Fibroblast of skin of scalp (primary cell): ENCODE results near the gene RHBDD3.
A peak's percentile ranks its signal among the peaks of the same experiment; 100 is the strongest.

ENCODE experiments used
- DNase-seq: peaks from one replicate; pipeline ENCODE4 v3.0.0-alpha.2; 2013

Gene RHBDD3

GRCh38 chr22:29306175-29306834, 38.5 kb upstream of the RHBDD3 start, which contains the start of gene GAS2L1:
GAS2L1 (plus strand) TSS chr22:29306650; CDS start chr22:29308106, 1,456 bp downstream.
- peak; percentile 83 for DNase-seq

DNA sequence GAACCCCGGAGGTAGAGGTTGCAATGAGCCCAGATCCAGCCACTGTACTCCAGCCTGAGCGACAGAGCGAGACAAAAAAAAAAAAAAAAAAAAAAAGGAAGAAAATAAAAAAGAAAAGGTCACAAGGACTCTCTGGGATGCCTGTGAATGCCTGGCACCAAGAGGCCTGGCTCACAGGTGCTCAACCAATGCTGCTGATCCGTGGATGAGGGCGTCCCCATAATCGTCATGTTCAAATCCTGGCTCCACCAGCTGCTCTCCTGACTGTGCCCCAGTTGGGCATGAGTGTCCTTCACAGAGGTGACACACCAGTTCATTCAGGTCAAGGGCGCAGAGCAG, 38.0 kb upstream of the RHBDD3 start:
- DNase-seq: no peak

- no peak for DNase-seq
Observed at GRCh38 chr22:29302681-29303465, 35.1 kb upstream of the RHBDD3 start.

DNA sequence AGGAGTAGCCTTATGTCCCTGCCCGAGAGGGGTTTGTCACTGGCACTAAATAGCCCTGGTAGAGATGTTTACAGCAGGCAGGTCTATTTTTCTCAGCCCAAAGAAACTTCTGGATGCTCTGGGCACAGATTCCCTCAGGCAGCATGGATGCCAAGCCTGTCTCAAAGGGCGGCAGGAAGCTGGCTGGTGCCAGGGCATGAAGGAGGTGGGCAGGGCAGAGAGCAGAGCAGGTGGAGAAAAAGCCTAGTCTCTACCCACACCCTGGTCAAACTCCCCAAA, 34.6 kb upstream of the RHBDD3 start:
- DNase-seq: no peak

DNA sequence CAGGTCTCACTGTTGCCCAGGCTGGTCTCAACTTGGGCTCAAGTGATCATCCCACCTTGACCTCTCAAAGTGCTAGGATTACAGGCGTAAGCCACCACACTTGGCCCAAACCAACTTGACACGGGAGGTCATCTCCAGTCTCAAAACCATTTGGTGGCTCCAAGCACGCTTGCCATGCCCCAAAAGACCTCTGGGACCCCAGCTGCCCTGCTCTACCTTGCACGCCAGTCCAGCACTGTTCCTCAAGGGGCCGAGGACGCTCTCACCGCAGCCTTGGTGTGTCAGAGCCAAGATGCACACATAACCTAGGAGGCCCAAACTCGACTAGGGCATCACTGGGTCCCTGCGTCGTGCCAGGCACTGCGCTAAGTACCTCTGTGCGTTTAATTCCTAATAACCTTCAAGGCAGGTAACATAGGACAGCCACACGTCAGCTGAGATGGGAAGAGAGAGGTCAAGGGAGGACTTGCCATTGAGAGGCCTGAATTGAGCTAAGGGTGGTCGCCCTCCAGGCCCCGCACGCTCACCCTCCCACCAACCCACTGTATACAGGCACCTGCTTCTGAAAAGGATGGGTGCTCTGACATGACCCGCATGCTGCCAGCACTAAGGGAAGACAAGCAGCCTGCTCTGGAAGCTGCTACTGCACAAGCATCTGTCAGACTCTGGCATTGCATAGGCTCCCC, 34.1 kb upstream of the RHBDD3 start:
- no peak for DNase-seq

DNA sequence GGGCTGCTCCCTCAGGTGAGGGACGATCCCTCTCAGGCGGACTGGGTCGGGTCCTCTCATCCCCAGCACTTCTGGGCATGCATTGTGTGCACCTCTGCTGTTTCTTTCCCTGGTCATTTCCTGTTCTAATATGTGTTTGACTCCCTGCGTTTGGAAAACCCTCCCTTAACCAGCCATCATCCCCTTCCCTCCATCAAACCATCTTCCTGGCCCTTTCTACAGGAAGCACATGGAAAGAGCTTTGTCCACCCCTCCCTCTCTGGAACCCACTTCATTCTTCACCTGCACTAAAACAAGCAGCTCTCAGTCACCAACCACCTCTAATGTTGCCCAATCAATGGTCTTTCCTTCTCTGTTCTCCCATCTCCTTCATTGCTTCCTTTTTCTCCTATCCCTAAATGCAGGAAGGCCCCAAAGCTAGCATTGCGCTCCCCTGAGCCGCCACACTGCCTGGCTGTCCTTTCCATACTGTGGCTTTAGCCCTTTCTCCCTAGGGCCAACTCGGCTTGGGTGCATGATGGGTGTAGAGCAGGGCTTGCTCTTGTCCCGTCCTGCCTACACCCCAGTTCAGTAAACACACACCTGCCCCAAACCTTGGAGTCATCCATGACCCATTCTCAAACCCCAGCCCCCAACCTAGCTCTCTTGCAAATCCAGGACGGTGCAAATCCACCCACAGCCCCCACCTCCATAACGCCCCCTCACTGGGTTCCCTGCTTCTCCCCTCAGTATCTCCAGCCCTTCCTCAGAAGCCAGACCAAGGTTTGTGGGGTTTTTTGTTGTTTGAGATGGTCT, 33.2 kb upstream of the RHBDD3 start:
- DNase-seq: no peak

GRCh38 chr22:29300467-29300806, 32.7 kb upstream of the RHBDD3 start:
- DNase-seq: no peak

GRCh38 chr22:29299136-29299900, 31.5 kb upstream of the RHBDD3 start:
- DNase-seq: no peak

- DNase-seq: no peak
Observed at GRCh38 chr22:29298641-29299040, 30.9 kb upstream of the RHBDD3 start.

DNA sequence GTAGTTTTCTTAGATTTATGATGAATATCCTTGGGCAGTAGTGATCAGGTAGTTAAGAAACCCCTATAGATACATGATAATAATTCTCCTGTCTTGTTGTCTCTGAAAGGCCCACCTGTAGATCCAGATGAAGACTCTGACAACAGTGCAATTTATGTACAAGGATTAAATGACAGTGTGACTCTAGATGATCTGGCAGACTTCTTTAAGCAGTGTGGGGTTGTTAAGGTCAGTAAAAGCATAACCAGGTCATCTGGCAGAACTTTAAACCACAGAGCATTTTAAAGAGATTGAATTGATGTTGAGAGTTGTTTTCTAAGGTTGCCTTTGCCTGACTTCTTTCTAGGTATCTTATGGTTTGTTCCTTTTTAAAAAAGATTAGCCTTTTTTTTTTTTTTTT, 24.6 kb upstream of the RHBDD3 start:
- no peak for DNase-seq

DNA sequence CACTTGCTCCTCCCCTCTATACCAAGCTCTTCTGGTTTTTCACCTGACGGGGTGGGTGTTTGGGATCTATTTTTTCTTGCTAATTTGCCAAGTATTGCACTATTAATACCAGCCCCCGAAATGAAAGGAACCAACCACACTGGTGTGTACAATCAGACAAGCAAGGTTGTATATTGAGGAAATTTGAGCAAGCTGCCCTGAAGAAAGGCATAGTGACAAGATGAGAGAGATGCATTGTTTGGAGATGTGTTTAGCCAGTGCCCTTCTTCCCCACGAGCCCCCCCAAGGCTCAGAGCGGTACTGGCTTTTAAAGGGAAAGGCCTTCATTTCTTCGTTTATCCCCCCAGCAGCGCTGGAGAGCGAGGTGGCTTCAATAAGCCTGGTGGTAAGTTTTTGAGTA, 23.4 kb upstream of the RHBDD3 start:
- DNase-seq: no peak

DNA sequence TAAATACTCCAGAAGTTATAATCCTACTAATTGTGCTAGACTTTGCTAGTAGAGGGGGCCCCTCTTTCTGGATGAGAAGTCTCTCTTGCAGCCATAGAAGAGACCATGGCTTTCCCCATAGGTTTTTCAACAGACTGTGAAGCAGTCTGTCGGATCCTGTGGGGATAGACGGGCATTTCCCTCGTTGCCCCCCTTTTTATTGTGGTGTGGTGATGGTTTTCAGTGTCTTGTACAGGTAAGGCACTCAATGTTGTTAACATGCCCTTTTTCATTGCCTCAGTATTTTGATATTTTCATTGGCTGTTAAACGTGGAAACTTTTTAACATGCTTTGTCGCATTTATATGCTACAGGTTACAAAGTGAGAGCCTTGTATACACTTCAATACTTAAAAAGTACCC, 22.3 kb upstream of the RHBDD3 start:
- no peak for DNase-seq

DNA sequence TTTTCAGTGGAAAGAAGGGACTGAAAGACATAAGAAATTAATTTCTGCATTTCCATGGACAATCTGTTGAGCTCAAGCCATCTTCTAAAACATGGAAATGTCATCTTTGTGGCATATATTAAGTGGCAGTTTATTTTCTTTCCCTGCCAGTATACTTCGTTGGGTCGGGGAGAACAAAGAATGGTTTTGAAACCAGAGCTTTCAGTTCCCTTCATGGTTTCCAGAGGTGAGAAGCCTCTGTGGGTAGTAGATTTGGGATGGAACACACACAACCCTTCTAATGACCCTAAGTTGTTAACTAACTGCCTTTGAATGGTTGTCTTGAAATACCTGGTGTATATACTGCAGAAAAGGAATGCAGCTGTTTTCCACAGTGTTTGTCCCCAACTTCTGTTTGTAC, 21.1 kb upstream of the RHBDD3 start:
- no peak for DNase-seq

DNA sequence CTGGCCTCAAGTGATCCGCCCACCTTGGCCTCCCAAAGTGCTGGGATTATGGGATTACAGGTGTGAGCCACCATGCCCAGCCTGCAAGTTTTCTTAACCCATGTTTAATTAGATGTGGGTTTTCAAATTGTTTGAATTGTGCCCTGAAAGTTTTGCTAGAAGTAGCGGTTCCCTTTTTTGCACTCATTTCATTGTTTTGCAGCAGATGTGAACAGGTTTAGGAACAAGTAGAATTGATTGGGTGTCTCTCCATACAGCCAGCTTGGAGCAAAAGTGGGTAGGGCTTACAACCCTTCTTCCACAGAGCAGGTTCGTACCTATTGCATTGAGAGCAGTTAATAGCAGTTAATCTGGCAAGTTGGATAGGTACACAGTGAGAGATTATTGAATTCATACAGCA, 16.4 kb upstream of the RHBDD3 start:
- no peak for DNase-seq

DNA sequence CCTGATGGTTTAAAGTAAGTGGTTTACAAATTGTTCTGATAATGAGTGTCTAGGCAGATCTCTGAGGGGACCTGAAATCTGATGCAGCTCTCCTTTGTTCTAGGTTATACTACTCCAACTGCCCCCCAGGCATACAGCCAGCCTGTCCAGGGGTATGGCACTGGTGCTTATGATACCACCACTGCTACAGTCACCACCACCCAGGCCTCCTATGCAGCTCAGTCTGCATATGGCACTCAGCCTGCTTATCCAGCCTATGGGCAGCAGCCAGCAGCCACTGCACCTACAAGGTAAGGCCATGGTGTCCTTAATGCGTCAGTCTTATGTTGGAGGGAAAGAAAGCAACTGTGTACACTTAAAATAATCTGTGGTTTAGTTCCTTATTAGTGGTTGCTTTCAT, 10.1 kb upstream of the RHBDD3 start:
- DNase-seq: no peak

DNA sequence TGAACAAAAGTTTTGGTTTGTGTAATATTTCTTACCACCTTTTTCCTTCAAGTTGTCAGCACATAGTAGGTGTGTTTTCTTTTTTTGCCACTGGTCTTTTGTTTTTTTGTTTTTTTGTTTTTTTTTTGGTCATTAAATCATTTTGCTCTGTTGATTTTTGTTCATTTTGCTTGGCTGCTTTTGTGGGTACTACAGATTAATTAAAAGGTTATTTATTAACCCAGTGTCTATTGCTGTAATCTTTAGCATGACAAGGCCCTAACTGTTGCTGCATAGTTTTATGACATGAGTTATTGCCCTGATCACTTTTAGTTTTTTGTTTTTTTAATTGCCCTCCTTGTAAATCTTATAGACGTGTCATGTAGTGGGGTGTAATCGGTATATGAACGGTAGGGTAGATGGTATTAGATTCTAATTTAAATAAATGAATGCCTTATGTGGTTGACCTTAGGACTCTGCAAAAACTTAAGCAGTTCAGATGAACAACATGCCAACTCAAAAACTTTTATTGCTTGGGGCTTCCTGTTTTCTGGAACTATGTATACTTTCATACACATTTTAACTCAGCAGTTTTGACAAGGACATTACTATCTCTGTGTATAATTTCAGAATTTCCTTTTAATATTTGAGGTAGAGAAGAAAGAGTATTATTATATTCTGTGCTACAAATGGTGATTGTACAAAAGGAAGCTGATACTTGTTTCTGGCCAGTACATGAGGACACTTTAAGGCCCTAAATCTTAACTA, 8.2 kb upstream of the RHBDD3 start:
- no peak for DNase-seq

GRCh38 chr22:29275167-29275566, 7.4 kb upstream of the RHBDD3 start:
- DNase-seq: no peak

DNA sequence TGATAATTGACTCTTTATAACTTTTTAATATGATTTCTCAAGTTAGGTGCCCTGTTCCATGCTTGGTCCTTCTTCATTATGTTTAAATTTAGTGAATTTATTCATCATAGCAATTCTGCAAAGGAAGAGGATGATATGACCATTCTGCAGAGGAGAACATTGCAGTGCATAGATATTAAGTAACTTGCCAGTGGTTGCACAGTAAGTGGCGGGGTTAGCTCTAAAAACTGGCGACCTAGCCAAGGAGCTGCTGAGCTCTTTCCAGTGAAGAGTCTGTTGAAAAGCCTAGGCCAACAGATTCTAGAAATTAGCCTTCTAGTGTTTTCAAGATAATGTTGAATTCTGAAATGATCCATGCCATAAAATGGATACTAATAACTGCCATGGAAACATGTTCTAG, 4.8 kb upstream of the RHBDD3 start:
- DNase-seq: no peak

GRCh38 chr22:29270475-29271271, 2.9 kb upstream of the RHBDD3 start:
- DNase-seq: peak; percentile 30

DNA sequence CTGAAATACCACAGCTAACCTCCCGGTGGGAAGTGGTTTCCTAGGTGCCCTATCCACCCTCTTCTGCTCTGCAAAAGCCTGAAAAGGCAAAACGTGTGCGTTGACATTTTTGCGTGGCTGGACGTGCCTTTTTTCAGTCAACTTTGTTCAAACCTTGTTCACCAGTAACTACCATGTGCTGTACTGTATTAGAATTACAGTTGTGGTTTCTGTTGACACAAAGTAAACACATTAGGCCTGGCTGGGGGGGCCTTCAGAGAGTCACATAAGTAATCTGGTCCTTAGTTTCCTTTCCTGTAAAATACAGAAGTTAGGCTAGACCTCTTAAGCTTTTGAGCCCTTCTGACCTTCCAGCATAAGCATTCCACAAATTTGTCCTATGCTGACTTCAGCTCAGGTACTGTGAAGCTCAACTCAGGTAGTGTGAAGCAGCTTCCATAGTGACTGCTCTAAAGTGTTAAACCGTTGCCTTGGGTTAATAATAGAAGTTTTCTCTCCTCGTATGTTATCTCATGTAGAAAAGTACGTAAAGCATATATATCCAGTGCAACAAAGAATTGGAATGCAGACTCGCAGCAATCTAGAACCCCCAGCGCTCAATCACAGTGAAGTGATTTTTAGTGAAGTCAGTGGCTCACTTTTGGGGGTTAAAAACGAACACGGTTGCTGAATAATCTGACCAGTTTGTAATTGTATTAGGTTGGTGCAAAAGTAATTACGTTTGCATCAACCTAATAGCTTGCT, 2.1 kb upstream of the RHBDD3 start:
- DNase-seq: no peak
